Measurements from ENCODE around the gene FNBP1.
"Not testable (repeated sequence)": the region's sequence is repeated elsewhere in the genome, so short reads cannot be mapped to it uniquely, and the experiment has no call there.

Gene FNBP1

DNA sequence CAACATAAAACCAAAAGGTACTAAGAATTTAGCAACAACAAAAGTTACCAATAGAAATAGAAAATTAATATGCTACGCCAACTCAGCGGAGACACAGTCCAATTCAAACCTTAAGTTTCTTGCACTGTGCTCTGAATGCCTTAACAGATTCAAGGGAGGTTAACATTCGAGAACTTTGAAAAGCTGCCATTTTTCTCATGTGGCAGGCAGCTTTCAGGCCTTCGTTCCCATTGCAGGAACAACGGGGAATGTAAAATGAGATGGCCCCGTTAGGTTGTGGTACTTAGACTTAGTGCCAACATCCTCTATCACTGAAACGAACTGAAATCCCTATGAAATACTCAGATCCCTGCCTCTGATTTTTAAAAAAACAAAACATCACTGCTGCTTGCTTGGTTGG lies 22.4 kb downstream of the FNBP1 start:
- DNase-seq = no peak

DNA sequence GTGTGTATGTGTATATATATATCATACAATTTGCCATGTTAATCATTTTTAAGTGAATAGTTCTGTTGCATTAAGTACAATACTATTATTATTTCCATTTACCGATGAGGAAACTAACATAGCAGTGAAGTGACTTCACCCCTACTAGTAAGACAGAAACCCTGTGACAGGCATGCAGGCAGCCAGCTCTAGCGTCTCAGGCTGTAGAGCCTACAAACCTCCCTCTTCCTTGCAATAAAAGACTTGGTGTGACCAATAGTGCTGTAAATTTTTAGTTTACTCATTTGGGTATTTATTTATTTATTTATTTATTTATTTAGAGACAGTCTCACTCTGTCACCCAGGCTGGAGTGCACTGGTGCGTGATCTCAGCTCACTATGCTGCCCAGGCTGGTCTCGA lies 24.7 kb downstream of the FNBP1 start:
- no peak for DNase-seq

DNA sequence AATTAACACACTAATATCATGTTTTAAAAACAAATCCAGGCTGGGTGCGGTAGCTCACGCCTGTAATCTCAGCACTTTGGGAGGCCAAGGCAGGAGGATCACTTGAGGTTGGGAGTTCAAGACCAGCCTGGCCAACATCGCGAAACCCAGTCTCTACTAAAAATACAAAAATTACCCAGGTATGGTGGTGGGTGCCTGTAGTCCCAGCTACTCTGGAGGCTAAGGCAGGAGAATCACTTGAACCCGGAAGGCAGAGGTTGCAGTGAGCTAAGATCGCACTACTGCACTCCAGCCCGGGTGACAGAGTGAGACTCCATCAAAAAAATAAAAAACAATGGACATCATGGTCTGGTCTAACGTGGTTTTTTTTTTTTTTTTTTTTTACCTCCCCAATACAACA lies 25.5 kb downstream of the FNBP1 start:
- not testable (repeated sequence) for DNase-seq

DNA sequence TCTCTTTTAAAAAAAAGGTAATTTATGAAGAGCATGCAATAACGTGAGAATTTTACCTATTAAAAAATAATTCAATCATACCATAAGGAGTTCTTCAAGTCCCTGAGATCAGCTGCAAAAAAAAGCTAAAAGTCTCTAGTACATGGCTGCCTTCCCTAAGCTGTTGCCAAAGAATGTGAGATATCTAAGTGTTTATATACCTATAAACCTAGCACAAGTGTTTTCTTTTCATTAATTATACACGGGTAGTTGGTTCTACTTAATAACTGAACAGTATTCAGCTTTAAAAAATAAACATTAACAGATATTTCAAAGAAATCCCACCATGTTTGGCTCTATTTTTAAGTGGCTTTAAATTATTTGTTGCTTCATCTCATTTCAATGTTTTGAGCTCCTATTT lies 25.9 kb downstream of the FNBP1 start:
- no peak for DNase-seq

DNA sequence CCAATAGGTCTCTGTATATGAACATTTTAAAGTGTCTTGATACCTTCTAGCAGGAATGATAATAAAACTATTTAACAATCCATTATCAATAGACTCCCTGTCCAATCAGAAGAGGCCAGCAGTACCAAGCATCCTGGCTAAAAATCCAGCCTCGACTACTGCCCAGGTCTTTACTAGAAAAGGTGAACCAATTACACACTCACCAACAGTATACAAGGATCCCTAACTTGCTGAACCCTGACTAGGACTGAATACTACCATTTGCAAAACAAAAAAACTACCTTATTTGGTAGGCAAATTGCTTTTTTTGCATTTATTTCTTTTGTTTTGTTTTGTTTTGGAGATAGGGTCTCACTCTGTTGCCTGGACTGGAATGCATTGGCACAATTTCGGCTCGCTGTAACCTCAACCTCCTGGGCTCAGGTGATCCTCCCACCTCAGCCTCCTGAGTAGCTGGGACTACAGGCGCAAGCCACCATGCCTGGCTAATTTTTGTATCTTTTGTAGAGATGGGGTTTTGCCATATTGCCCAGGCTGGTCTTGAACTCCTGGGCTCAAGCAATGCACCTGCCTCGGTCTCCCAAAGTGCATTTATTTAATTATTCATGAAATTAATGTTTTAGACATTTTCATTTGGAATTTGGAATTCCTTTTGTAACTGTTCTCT lies 27.5 kb downstream of the FNBP1 start:
- no peak for DNase-seq

DNA sequence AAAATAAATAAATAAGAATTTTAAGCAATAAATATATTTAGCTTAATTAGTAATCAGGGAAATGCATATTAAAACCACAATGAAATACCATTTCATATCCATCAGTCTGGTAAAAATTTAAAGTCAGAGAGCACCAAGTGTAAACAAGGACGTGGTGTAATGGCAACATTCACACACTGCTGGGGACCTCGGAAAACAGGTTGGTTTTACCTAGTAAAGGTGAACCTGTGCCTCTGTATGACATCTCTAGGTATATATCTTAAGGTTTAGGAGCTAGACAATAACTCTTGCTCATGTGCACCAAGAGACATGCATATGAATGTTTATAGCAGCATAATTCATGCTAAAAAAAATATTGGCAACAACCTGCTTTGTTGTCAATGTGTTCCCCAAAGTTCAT lies 29.7 kb downstream of the FNBP1 start:
- no peak for DNase-seq

DNA sequence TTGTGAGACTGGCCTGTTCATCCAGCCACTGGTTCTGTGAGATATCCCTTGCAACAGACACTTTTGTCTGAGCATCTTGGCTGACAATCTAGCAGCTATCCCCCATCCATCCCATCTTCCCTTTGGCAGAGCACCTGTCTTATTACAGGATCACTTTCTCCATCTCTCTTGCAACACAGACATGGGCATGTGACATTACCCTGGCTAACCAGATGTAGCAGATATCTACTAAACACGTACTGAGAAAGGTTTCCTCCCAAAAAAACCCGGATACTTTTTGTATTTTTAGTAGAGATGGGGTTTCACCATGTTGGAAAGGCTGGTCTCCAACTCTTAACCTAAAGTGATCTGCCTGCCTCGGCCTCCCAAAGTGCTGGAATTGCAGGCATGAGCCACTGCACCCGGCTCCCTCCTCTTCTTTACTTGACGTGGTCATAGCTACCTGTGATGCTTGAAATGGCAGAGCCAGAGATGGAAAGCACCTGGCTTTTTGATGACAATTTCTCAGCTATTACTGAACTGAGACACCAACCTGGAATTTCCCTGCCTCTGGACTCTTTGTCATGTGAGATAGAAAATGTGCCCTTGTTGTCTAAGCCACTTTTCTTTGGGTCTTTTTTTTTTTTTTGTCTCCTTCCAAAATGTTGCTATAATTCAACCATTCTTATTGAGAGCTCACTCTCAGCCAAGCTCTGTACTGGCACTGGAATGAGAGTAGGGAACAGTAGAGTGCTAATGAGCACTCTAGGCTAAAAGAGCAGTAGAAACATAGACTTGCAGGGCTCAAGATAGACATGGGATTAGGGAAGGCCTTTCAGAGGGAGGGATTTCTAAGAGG lies 32.6 kb downstream of the FNBP1 start:
- DNase-seq = no peak

DNA sequence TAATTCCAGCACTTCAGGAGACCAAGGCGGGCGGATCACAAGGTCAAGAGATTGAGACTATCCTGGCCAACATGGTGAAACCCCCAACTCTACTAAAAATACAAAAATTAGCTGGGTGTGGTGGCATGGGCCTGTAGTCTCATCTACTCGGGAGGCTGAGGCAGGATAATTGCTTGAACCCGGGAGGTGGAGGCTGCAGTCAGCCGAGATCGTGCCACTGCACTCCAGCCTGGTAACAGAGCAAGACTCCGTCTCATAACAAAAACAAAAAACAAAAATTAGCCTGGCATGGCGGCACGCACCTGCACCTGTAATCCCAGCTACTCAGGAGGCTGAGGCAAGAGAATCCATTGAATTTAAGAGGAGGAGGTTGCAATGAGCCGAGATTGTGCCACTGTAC lies 33.4 kb downstream of the FNBP1 start:
- DNase-seq = not testable (repeated sequence)

DNA sequence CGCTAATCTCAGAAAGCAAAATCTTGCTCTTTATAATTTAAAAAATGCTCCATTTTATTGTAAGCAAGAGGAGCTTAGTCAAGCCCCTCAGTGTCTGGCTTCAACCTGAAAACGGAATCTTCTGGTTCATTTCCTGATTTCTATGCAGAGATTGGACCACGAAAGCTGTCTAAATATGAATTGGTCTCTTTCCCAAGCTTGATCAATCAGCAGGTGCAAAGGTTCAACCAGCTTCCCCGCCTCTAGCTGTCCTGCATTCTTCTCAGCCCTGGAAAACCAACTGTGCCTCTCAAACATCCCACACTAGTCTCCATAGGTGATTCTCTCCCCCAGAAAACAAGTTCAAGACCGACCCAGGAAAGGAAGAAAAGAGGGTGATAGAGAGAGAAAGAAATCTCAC lies 34.5 kb downstream of the FNBP1 start:
- DNase-seq = no peak

DNA sequence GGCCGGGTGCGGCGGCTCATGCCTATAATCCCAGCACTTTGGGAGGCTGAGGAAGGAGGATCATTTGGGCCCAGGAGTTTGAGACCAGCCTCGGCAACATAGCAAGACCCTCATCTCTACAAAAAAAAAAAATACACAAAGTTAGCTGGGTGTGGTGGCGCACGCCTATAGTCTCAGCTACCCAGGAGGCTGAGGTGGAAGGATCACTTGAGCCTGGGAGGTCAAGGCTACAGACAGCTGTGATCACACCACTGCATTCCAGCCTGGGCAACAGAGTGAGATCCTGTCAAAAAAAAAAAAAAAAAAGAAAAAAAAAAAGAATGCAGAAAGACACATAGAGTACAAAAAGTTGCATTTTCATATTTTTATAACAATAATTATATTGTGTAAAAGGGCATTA lies 36.0 kb downstream of the FNBP1 start:
- not testable (repeated sequence) for DNase-seq

DNA sequence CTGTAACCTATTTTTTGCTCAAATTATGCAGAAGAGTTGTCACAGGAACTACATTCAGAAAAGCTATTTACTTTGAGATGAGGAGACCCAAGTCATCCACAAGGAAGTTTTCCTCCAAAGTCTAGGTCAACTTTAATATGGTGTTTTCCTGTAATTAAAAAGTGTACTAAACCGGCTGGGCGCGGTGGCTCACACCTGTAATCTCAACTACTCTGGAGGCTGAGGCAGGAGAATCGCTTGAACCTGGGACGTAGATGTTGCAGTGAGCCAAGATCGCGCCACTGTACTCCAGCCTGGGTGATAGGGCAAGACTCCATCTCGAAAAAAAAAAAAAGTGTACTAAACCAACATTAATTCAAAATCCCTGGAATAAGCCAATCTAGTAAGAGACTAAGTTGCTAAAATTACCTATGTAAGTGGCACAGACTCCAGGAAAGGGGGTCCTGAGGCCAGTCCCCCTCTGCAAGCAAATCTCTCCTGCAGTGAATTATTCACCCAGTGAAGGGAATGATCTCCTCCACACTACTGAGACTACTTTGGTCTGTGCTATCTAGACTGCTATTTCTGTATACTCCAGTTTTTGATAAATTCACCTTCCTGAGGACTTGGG lies 38.9 kb downstream of the FNBP1 start:
- no peak for DNase-seq

DNA sequence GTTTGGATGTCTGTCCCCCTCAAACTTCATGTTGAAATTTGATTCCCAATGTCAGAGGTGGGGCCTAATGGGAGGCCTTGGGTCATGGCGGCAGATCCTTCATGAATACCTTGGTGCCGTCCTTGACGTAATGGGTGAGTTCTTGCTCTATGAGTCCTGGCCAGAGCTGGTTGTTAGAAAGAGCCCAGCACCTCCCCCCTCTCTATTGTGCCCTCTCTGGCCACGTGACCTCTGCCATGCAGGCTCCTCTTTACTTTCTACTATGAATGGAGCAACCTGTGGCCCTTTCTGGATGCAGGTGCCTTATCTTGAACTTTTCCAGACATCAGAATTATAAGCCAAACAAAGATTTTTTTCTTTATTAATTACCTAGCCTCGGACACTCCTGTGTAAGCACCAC lies 40.7 kb downstream of the FNBP1 start:
- no peak for DNase-seq

DNA sequence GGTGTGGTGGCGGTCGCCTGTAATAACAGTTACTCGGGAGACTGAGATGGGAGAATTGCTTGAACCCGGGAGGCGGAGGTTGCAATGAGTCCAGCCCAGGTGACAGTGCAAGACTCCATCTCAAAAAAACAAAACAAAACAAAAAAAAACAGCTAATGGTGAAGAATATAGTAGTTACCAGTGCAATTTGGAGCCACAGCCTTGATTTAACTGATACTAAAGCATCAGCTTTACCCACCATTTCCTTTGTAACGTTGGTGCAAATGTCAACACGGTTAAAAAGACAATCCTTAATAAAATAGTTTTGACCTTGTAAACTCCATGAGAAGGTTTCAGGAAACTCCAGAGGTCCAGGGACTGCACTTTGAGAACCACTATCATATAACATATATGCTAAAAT lies 41.8 kb downstream of the FNBP1 start:
- DNase-seq = no peak

DNA sequence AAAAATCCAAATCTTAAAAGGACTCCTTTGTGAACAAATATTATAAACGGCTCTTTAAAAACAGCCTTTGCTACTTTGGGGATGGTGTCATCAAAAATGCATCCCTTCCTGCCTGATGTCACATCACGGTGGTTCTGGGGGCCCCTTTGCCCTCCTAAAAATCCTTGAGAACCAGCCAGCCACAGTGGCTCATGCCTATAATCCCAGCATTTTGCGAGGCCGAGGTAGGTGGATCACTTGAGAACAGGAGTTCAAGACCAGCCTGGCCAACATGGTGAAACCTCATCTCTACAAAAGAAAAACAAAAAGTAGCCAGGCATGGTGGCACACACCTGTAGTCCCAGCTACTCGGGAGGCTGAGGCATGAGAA lies 43.9 kb downstream of the FNBP1 start:
- no peak for DNase-seq

DNA sequence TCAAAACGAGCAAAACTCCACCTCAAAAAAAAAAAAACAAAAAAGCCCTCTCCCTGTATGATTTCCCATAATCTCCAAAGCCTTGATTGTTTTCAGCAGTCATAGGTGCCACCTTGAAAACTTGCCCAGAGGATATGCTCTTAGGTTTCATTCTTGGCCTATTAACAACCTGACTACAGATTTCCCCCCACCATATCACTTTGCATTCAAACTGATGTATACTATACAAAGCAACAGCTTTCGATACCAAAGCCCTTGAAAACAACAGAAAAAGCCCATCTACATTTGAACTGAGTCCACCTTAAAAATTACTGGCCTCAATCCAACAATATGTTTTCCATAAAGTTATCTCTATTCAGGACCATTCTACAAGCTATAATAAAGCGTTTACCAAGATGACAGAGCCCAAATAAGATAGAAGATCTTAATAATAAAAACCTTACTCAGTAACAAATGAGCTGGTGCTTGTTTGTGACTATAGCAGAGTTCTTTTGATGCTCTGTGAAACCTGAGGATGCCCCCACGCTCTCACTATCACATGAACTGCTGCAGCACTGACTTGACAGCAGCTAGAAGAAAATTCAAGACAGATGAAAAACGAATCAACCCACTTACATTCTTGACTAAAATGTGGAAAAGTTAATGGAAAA lies 44.4 kb downstream of the FNBP1 start:
- DNase-seq = no peak

DNA sequence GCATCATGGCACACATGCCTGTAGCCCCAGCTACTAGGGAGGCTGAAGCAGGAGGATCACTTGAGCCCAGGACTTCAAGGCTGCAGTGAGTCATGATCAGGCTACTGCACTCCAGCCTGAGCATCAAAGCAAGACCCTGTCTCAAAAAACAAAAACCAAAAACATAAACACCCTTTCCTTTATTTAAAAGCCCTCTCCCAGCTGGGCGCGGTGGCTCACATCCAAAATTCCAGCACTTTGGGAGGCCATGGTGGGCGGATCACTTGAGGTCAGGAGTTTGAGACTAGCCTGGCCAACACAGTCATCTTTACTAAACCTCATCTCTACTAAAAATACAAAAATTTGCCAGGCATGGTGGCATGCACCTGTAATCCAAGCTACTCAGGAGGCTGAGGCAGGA lies 45.3 kb downstream of the FNBP1 start:
- DNase-seq = not testable (repeated sequence)

DNA sequence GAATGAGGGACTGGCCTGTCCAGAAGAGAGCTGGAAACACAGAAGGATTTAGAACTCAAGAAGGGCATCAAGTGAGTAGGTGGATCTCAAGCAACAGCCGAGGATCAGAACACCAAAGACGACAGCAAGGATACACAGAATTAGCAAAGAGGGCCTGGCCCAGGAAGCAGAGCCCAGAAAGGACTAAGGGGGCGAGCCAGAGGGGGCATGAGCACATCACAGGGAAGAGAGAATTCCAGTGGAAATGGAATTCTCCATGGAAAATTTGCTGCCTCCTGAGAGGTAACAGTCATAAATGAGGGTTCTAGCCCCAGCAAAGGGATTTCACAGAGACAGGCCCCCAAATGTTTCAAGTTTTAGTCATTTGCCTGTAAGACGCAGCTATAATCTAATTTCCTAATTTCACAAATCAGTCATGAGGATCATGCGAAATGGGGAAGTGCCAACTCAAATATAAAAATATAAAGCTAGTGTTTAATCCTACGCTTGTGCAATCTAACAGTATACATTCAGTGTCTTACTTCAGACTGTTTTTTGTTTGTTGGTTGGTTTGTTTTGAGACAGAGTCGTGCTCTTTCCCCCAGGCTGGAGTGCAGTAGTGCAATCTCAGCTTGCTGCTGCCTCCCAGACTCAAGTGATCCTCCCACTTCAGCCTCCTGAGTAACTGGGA lies 46.7 kb downstream of the FNBP1 start:
- DNase-seq = no peak

DNA sequence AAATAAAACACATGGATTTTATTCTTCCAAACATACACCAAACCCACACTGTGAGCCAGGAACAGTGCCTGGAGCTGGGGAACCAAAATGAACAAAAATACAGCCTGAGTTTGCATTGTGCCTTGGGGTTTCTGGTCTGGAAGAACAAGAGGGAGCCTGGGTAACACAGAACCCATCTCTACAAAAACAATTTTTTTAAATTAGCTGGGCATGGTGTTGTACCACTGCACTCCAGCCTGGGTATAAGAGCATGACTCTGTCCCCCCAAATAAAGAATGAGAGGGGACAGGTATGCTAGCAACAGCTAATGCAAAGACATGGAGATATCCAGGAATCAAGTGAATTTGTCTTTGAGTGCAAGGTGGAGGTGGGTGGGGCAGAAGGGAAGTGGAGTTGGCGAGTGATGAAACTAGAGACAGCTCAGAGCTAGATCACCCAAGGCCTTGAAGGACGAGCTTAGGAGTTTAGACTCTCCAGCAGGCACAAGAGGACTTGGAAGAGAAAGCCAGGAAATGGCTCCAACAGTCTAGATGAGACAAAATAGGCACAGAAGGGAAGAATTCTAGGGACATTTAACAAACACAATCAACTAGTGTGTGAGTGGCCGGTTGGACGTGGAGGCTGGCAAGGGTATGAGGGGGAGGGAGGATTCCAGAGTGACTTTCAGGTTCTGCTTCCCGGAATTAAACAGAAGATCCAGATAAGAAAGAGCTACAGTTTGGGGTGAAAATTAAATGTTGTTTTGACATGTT lies 47.4 kb downstream of the FNBP1 start:
- no peak for DNase-seq

DNA sequence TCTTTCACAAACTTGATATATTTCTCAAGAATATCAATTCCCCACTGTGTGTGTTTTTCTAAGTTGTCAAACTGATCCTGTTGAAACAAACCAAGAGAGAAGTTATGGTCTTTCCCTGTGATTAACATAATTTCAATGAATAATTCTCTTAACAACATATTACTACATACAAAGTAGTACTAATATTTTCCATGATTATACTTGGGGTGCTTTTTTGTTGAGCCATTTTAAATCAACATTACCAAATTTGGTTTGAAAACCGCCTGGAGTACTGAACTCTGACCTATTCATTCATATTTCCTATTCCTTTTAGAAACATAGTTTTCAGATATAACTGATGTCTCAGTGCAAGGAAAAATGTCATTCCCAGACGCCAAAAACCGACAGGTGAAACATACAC lies 48.1 kb downstream of the FNBP1 start:
- DNase-seq = no peak

DNA sequence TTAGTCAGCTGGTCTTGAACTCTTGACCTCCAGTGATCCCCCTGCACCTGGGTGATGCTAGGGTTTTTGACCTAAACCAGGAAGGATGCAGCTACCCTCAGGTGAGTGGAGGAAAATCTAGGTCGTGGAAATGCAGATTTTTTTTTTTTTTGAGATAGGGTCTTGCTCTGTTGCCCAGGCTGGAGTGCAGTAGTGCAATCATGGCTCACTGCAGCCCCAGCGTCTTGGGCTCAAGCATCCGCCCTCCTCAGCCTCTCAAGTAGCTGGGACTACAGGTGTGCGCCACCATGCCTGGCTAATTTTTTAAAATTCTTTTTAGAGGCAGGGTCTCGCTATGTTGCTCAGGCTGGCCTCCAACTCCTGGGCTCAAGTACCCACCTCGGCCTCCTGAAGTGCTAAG lies 51.9 kb downstream of the FNBP1 start:
- not testable (repeated sequence) for DNase-seq

DNA sequence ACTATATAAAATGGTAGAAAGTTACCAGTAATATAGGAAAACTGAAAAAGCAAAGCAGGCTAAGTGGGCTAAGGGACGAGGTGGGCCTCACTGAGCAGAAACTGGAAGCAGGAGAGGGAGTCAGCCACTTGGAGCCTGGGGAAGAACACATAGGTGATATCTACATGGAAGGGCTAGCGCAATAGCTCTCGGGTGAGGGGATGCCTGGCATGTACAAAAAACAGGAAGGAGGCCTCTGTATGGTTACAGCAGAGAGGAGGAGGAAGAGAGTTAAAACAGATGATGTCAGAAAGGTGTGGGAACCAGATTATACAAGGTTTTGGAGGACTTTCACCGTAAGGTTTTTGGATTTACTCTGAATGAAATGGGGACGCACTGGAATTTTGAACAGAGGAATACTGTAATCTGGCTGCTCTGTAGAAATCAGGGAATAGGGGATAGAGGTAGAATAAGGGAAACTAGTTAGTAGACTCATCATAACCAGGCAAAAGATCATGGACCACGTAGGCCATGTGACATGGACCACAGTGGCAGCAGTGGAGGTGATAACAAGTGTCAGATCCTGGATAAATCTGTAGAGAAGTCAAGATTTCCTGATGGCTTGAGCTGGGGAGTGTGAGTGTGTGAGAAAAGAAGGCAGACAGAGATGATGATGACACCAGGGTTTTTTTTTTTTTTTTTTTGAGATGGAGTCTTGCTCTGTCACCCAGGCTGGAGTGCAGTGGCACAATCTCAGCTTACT lies 52.5 kb downstream of the FNBP1 start:
- no peak for DNase-seq

DNA sequence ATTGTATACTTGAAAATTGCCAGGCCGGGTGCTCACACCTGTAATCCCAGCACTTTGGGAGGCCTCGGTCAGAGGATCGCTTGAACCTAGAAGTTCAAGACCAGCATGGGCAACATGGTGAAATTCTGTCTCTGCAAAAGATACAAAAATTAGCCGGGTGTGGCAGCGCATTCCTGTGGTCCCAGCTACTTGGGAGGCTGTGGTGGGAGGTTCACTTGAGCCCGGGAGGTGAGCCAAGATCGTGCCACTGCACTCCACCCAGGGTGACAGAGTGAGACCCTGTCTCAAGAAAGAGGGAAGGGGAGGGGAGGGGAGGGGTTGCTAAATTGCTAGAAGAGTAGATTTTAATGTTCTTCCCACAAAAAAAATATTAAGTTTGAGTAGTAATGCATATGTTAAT lies 53.2 kb downstream of the FNBP1 start:
- DNase-seq = no peak
